AG04450 (cell line): ENCODE measurements around the gene BTAF1. TPM values are rescaled to one million over a fixed set of nuclear protein-coding genes. Genes with fewer than 3 reads are reported as not detected.

Experiments
- CTCF ChIA-PET: fragments of 300-600, 350-600 bp; formaldehyde crosslinking; extraction: SDS; loops from one replicate; lab custom pipeline; 2022; ENCODE audit warnings: antibody characterized with exemption, inconsistent platforms; lab: Charles Lee
- POLR2A ChIA-PET: fragments of 350-600 bp; formaldehyde crosslinking; extraction: SDS; loops from one replicate; lab custom pipeline; 2021; ENCODE audit warnings: antibody characterized with exemption, inconsistent platforms; lab: Yijun Ruan, JAX
- DNase-seq: peaks from one replicate; pipeline ENCODE4 v3.0.0-alpha.2; 2011; ENCODE audit warnings: low read depth, low spot score
- H3K27ac ChIP-seq: one replicate; pipeline ENCODE4 v1.5.1; 2012; ENCODE audit warnings: low read depth, low read length, control low read depth
- H3K27me3 ChIP-seq: one replicate; pipeline ENCODE4 v1.6.0; 2012; ENCODE audit warnings: low read length; ENCODE audit not compliant: control insufficient read depth, insufficient read depth
- H3K4me3 ChIP-seq: 2 replicates; pipeline ENCODE4 v1.5.1; 2011; ENCODE audit warnings: mild to moderate bottlenecking, low read depth, low read length, control low read depth
- H3K9me3 ChIP-seq: 2 replicates; pipeline ENCODE4 v1.5.1; 2012; ENCODE audit warnings: low read length; ENCODE audit not compliant: control insufficient read depth, insufficient read depth
- CTCF ChIP-seq: IDR thresholded peaks from 2 replicates; pipeline ENCODE4 v1.5.1; 2011; ENCODE audit warnings: low read depth, low read length, control low read depth, inconsistent platforms
- polyA plus RNA-seq: library from polyadenylated mRNA; depleted of rRNA; stranded (reverse); fragments of >200 nt; gene quantifications from 2 replicates; pipeline ENCODE4 v1.2.3, GENCODE V29; 2011

The BTAF1 gene
- polyA plus RNA-seq, 1 experiment = 35.0 TPM

GRCh38 chr10:91897421-91897820, 26.1 kb upstream of the BTAF1 start:
- H3K27me3 ChIP-seq = no peaks in the 10 kb centered on the region
- TF ChIP-seq CTCF = no peak
- ChIA-PET CTCF (no interaction called here), POLR2A (no interaction called here)
- H3K4me3 ChIP-seq = no peak overlapping the region
- DNase-seq = no peak
- H3K27ac ChIP-seq = no peak overlapping the region
- no peaks in the 10 kb centered on the region for H3K9me3 ChIP-seq

- ChIA-PET POLR2A (no interaction called here), CTCF (interaction anchor here (0.7 kb wide), 1 partner anchor 141 kb away, joined by 3 read pairs; no protein-coding TSS in a partner anchor)
- Histone ChIP-seq H3K9me3 (no peaks in the 10 kb centered on the region), H3K4me3 (no peak overlapping the region), H3K27ac (peak overlapping the region; percentile 72), H3K27me3 (no peaks in the 10 kb centered on the region)
- TF ChIP-seq CTCF = no peak
- DNase-seq = peak; percentile 67
Measured at GRCh38 chr10:91901784-91902677, 21.5 kb upstream of the BTAF1 start.

GRCh38 chr10:91907033-91907594, 16.5 kb upstream of the BTAF1 start:
- ChIA-PET CTCF (interaction anchor here (0.6 to 1.5 kb wide), 6 partner anchors 20 to 608 kb away, joined by 3 to 6 read pairs (median 4); no protein-coding TSS in a partner anchor), POLR2A (interaction anchor here (2.4 kb wide), 1 partner anchor 17 kb away, joined by 10 read pairs; the partner anchor contains the start of gene BTAF1)
- no peak for TF ChIP-seq CTCF
- Histone ChIP-seq H3K27ac (no peak overlapping the region), H3K9me3 (no peaks in the 10 kb centered on the region), H3K27me3 (no peaks in the 10 kb centered on the region), H3K4me3 (peak overlapping the region; percentile 72; the same call in 1 of the 2 replicates)
- no peak for DNase-seq

GRCh38 chr10:91907914-91908336, 15.6 kb upstream of the BTAF1 start:
- Histone ChIP-seq H3K27ac (no peak overlapping the region), H3K4me3 (peak overlapping the region; percentile 72), H3K9me3 (no peaks in the 10 kb centered on the region), H3K27me3 (no peaks in the 10 kb centered on the region)
- CTCF ChIA-PET = interaction anchor here (1.0 to 1.5 kb wide), 5 partner anchors 21 to 609 kb away, joined by 4 to 6 read pairs (median 4); no protein-coding TSS in a partner anchor
- no peak for DNase-seq
- no peak for TF ChIP-seq CTCF
- POLR2A ChIA-PET = interaction anchor here (1.3 to 2.4 kb wide), 3 partner anchors 16 to 110 kb away, joined by 3 to 10 read pairs (median 3); partner anchors contain the start of genes BTAF1 and TNKS2
